ENCODE results near the gene AQP3.
A peak's percentile ranks its signal among the peaks of the same experiment; 100 is the strongest.
"Not testable (repeated sequence)": the region's sequence is repeated elsewhere in the genome, so short reads cannot be mapped to it uniquely, and the experiment has no call there.

AQP3 gene

GRCh38 chr9:33440204-33440603 lies 7.2 kb downstream of the AQP3 start:
- peak in 1 of 2 experiments; percentile 33 for DNase-seq

- no peak for DNase-seq
These were observed 7.7 kb downstream of the AQP3 start for GRCh38 chr9:33439731-33440130.

- peak in 1 of 2 experiments; percentile 12 for DNase-seq
These were observed 8.3 kb downstream of the AQP3 start for GRCh38 chr9:33438926-33439680.

GRCh38 chr9:33437898-33438297 lies 9.5 kb downstream of the AQP3 start:
- no peak for DNase-seq

- DNase-seq: no peak
These were observed 10.2 kb downstream of the AQP3 start for GRCh38 chr9:33437205-33437604.

GRCh38 chr9:33436445-33436844 lies 10.9 kb downstream of the AQP3 start:
- DNase-seq: peak; percentile 46 to 59

- peak; percentile 69 to 90 for DNase-seq
These were observed 11.5 kb downstream of the AQP3 start for GRCh38 chr9:33435821-33436277.

GRCh38 chr9:33434317-33435105 lies 12.9 kb downstream of the AQP3 start:
- no peak for DNase-seq

- DNase-seq: no peak
These were observed 13.5 kb downstream of the AQP3 start for GRCh38 chr9:33433871-33434270.

GRCh38 chr9:33431420-33431819 lies 16.0 kb downstream of the AQP3 start:
- DNase-seq: no peak

GRCh38 chr9:33430942-33431341 lies 16.5 kb downstream of the AQP3 start:
- DNase-seq: no peak

- no peak for DNase-seq
These were observed 18.0 kb downstream of the AQP3 start for GRCh38 chr9:33429256-33429985.

GRCh38 chr9:33426843-33427293 lies 20.5 kb downstream of the AQP3 start:
- DNase-seq: no peak

GRCh38 chr9:33425128-33425533 lies 22.3 kb downstream of the AQP3 start:
- DNase-seq: no peak

GRCh38 chr9:33424492-33424891 lies 22.9 kb downstream of the AQP3 start:
- not testable (repeated sequence) for DNase-seq

GRCh38 chr9:33424043-33424442 lies 23.4 kb downstream of the AQP3 start:
- peak in 1 of 2 experiments; percentile 45 for DNase-seq

- DNase-seq: no peak
These were observed 27.6 kb downstream of the AQP3 start for GRCh38 chr9:33419708-33420303.

- no peak for DNase-seq
These were observed 29.3 kb downstream of the AQP3 start for GRCh38 chr9:33418090-33418489.

- DNase-seq: no peak
These were observed 30.4 kb downstream of the AQP3 start for GRCh38 chr9:33416996-33417395.

GRCh38 chr9:33415501-33416038 lies 31.8 kb downstream of the AQP3 start:
- DNase-seq: peak in 1 of 2 experiments; percentile 15

- no peak for DNase-seq
These were observed 32.4 kb downstream of the AQP3 start for GRCh38 chr9:33414889-33415500.

GRCh38 chr9:33414268-33414667 lies 33.1 kb downstream of the AQP3 start:
- no peak for DNase-seq

Measured in NCI-H524 (cell line).